ENCODE measurements around the gene TUBB6.

GRCh38 chr18:12301263-12302005 is 6.6 kb upstream of the TUBB6 start:
- TF ChIP-seq CTCF (IDR thresholded peaks at IDR 0.05; ENCODE audit: extremely low read depth in 1 of 2, insufficient read depth in 1 of 2, low read depth in 1 of 2, low read length in 2 of 2): no peak
- TF ChIP-seq FOS (IDR thresholded peaks at IDR 0.05; ENCODE audit: borderline replicate concordance, insufficient read depth, low read length): no peak

Data from endothelial cell of umbilical vein (primary cell).